Measurements from ENCODE around the gene EXTL2.

DNA sequence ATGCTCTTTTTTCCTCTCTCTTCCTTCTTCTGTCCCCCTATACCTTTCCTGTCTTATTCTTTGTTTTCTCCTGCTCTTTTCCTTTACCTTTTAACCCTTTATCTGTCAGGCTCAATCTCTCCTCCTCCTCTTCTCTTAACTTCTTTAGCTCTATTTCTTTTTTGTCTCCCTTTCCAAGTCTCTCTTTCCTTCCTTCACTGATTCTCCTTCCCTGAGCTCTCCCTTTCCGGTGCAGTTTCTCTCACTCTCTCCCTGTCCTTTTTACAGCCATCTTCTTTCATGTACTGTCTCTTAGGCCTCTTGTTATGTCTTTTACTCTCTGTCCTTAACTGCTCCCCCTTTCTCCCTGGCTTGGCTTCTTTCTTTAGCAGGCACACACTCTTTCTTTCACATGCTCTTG is 13.2 kb upstream of the EXTL2 start:
- TF ChIP-seq KLF5 (IDR thresholded peaks at IDR 0.05; ENCODE audit: partially characterized antibody) (no peak), NRF1 (conservative IDR thresholded peaks at IDR 0.05; ENCODE audit: low read depth, low read length) (no peak), RB1 (IDR thresholded peaks at IDR 0.05; ENCODE audit: borderline replicate concordance) (no peak)
- TF ChIP-seq, protein P1, sequence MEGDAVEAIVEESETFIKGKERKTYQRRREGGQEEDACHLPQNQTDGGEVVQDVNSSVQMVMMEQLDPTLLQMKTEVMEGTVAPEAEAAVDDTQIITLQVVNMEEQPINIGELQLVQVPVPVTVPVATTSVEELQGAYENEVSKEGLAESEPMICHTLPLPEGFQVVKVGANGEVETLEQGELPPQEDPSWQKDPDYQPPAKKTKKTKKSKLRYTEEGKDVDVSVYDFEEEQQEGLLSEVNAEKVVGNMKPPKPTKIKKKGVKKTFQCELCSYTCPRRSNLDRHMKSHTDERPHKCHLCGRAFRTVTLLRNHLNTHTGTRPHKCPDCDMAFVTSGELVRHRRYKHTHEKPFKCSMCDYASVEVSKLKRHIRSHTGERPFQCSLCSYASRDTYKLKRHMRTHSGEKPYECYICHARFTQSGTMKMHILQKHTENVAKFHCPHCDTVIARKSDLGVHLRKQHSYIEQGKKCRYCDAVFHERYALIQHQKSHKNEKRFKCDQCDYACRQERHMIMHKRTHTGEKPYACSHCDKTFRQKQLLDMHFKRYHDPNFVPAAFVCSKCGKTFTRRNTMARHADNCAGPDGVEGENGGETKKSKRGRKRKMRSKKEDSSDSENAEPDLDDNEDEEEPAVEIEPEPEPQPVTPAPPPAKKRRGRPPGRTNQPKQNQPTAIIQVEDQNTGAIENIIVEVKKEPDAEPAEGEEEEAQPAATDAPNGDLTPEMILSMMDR (IDR thresholded peaks at IDR 0.05 in 2 of 3, conservative IDR thresholded peaks at IDR 0.05 in 1 of 3; ENCODE audit: control insufficient read depth in 2 of 3, extremely low read depth in 1 of 3, insufficient read depth in 1 of 3, low read depth in 3 of 3, low read length in 3 of 3) = no peak
